ENCODE data around the gene PCSK2.

The PCSK2 gene

GRCh38 chr20:17470521-17470920, 243.7 kb downstream of the PCSK2 start:
- DNase-seq (ENCODE audit: insufficient read length) (no peak), FAIRE-seq (no peak)
- TF ChIP-seq POLR2AphosphoS5 (IDR thresholded peaks at IDR 0.05; ENCODE audit: low read depth, low read length) = no peak
- no peak for TF ChIP-seq POLR2A (IDR thresholded peaks at IDR 0.05; ENCODE audit: low read depth, low read length)
- no peak for TF ChIP-seq TAF1 (IDR thresholded peaks at IDR 0.05; ENCODE audit: borderline replicate concordance, low read depth, low read length)

GRCh38 chr20:17470973-17471372, 244.1 kb downstream of the PCSK2 start:
- no peak for DNase-seq (ENCODE audit: insufficient read length)
- TF ChIP-seq TAF1 (IDR thresholded peaks at IDR 0.05; ENCODE audit: borderline replicate concordance, low read depth, low read length) (no peak), POLR2AphosphoS5 (IDR thresholded peaks at IDR 0.05; ENCODE audit: low read depth, low read length) (no peak), POLR2A (IDR thresholded peaks at IDR 0.05; ENCODE audit: low read depth, low read length) (no peak)
- FAIRE-seq = no peak

GRCh38 chr20:17471606-17472187, 244.9 kb downstream of the PCSK2 start:
- DNase-seq (ENCODE audit: insufficient read length) (no peak), FAIRE-seq (no peak)
- TF ChIP-seq POLR2AphosphoS5 (IDR thresholded peaks at IDR 0.05; ENCODE audit: low read depth, low read length) (no peak), POLR2A (IDR thresholded peaks at IDR 0.05; ENCODE audit: low read depth, low read length) (no peak), TAF1 (IDR thresholded peaks at IDR 0.05; ENCODE audit: borderline replicate concordance, low read depth, low read length) (no peak)

GRCh38 chr20:17473659-17474058, 246.8 kb downstream of the PCSK2 start:
- no peak for FAIRE-seq
- TF ChIP-seq POLR2A (IDR thresholded peaks at IDR 0.05; ENCODE audit: low read depth, low read length) = no peak
- no peak for TF ChIP-seq TAF1 (IDR thresholded peaks at IDR 0.05; ENCODE audit: borderline replicate concordance, low read depth, low read length)
- TF ChIP-seq POLR2AphosphoS5 (IDR thresholded peaks at IDR 0.05; ENCODE audit: low read depth, low read length) = no peak
- no peak for DNase-seq (ENCODE audit: insufficient read length)

- FAIRE-seq = no peak
- TF ChIP-seq TAF1 (IDR thresholded peaks at IDR 0.05; ENCODE audit: borderline replicate concordance, low read depth, low read length) (no peak), POLR2A (IDR thresholded peaks at IDR 0.05; ENCODE audit: low read depth, low read length) (no peak), POLR2AphosphoS5 (IDR thresholded peaks at IDR 0.05; ENCODE audit: low read depth, low read length) (no peak)
- DNase-seq (ENCODE audit: insufficient read length) = no peak
These were observed 252.3 kb downstream of the PCSK2 start for GRCh38 chr20:17479063-17479657.

GRCh38 chr20:17480696-17481095, 253.9 kb downstream of the PCSK2 start:
- TF ChIP-seq POLR2A (IDR thresholded peaks at IDR 0.05; ENCODE audit: low read depth, low read length) = no peak
- TF ChIP-seq TAF1 (IDR thresholded peaks at IDR 0.05; ENCODE audit: borderline replicate concordance, low read depth, low read length) = no peak
- no peak for TF ChIP-seq POLR2AphosphoS5 (IDR thresholded peaks at IDR 0.05; ENCODE audit: low read depth, low read length)
- DNase-seq (ENCODE audit: insufficient read length) (no peak), FAIRE-seq (no peak)

- TF ChIP-seq TAF1 (IDR thresholded peaks at IDR 0.05; ENCODE audit: borderline replicate concordance, low read depth, low read length) = no peak
- TF ChIP-seq POLR2AphosphoS5 (IDR thresholded peaks at IDR 0.05; ENCODE audit: low read depth, low read length) = no peak
- no peak for TF ChIP-seq POLR2A (IDR thresholded peaks at IDR 0.05; ENCODE audit: low read depth, low read length)
- no peak for FAIRE-seq
- no peak for DNase-seq (ENCODE audit: insufficient read length)
These were observed 254.8 kb downstream of the PCSK2 start for GRCh38 chr20:17481661-17482060.

- DNase-seq (ENCODE audit: insufficient read length) (no peak), FAIRE-seq (no peak)
These were observed 255.7 kb downstream of the PCSK2 start for GRCh38 chr20:17482536-17482935.

GRCh38 chr20:17485017-17485416, 258.2 kb downstream of the PCSK2 start:
- FAIRE-seq (no peak), DNase-seq (ENCODE audit: insufficient read length) (no peak)
- TF ChIP-seq POLR2A (IDR thresholded peaks at IDR 0.05; ENCODE audit: low read depth, low read length) (no peak), TAF1 (IDR thresholded peaks at IDR 0.05; ENCODE audit: borderline replicate concordance, low read depth, low read length) (no peak), POLR2AphosphoS5 (IDR thresholded peaks at IDR 0.05; ENCODE audit: low read depth, low read length) (no peak)

More at GRCh38 chr20:17482536-17482935, 255.7 kb downstream of the PCSK2 start:
- TF ChIP-seq POLR2AphosphoS5 (IDR thresholded peaks at IDR 0.05; ENCODE audit: low read depth, low read length) = no peak
- no peak for TF ChIP-seq TAF1 (IDR thresholded peaks at IDR 0.05; ENCODE audit: borderline replicate concordance, low read depth, low read length)
- no peak for TF ChIP-seq POLR2A (IDR thresholded peaks at IDR 0.05; ENCODE audit: low read depth, low read length)

GRCh38 chr20:17488916-17489600, 262.2 kb downstream of the PCSK2 start:
- TF ChIP-seq POLR2A (IDR thresholded peaks at IDR 0.05; ENCODE audit: low read depth, low read length) = no peak
- no peak for TF ChIP-seq TAF1 (IDR thresholded peaks at IDR 0.05; ENCODE audit: borderline replicate concordance, low read depth, low read length)
- no peak for TF ChIP-seq POLR2AphosphoS5 (IDR thresholded peaks at IDR 0.05; ENCODE audit: low read depth, low read length)
- no peak for DNase-seq (ENCODE audit: insufficient read length)
- no peak for FAIRE-seq

GRCh38 chr20:17490501-17490900, 263.7 kb downstream of the PCSK2 start:
- TF ChIP-seq POLR2A (IDR thresholded peaks at IDR 0.05; ENCODE audit: low read depth, low read length) = no peak
- TF ChIP-seq POLR2AphosphoS5 (IDR thresholded peaks at IDR 0.05; ENCODE audit: low read depth, low read length) = no peak
- TF ChIP-seq TAF1 (IDR thresholded peaks at IDR 0.05; ENCODE audit: borderline replicate concordance, low read depth, low read length) = no peak
- no peak for FAIRE-seq

GRCh38 chr20:17491041-17491440, 264.2 kb downstream of the PCSK2 start:
- FAIRE-seq = no peak
- no peak for DNase-seq (ENCODE audit: insufficient read length)
- TF ChIP-seq TAF1 (IDR thresholded peaks at IDR 0.05; ENCODE audit: borderline replicate concordance, low read depth, low read length) (no peak), POLR2A (IDR thresholded peaks at IDR 0.05; ENCODE audit: low read depth, low read length) (no peak), POLR2AphosphoS5 (IDR thresholded peaks at IDR 0.05; ENCODE audit: low read depth, low read length) (no peak)

More at GRCh38 chr20:17490501-17490900, 263.7 kb downstream of the PCSK2 start:
- DNase-seq (ENCODE audit: insufficient read length) = no peak
